Kidney epithelial cell (primary cell): Measurements from ENCODE around the gene ECM1. TPM values are rescaled to one million over a fixed set of nuclear protein-coding genes. Genes with fewer than 3 reads are reported as not detected.

Experiments used
- DNase-seq: peaks from one replicate; pipeline ENCODE4 v3.0.0-alpha.2; 2010; ENCODE audit warnings: low read depth
- H3K27me3 ChIP-seq: 2 replicates; pipeline ENCODE4 v1.6.0; 2011; ENCODE audit warnings: low read length; ENCODE audit not compliant: control insufficient read depth, insufficient read depth
- H3K36me3 ChIP-seq: 2 replicates; pipeline ENCODE4 v1.5.1; 2011; ENCODE audit warnings: low read length; ENCODE audit not compliant: control insufficient read depth, insufficient read depth
- H3K4me3 ChIP-seq: 2 replicates; pipeline ENCODE4 v1.5.1; 2011; ENCODE audit warnings: low read depth, mild to moderate bottlenecking, control low read depth, low read length
- CTCF ChIP-seq: IDR thresholded peaks from 2 replicates; pipeline ENCODE4 v1.5.1; 2011; ENCODE audit warnings: mild to moderate bottlenecking, moderate library complexity, low read length, control low read depth, inconsistent platforms; ENCODE audit not compliant: insufficient read depth, poor library complexity, severe bottlenecking
- total RNA-seq: library from RNA; depleted of rRNA; stranded (reverse); fragments of >200 nt; gene quantifications from 2 replicates; pipeline ENCODE4 v1.2.3, GENCODE V29; 2015

The ECM1 gene
- total RNA-seq, 1 donor from 2014 or later: 5.4 TPM

- Histone ChIP-seq H3K36me3 (no peaks in the 10 kb centered on the region), H3K27me3 (peaks cover 3% of the 10 kb centered on the region), H3K4me3 (no peak overlapping the region)
- DNase-seq: no peak
- no peak for TF ChIP-seq CTCF
These were observed 43.8 kb downstream of the ECM1 start for GRCh38 chr1:150551784-150552127.

- no peak for DNase-seq
- H3K27me3 ChIP-seq: peaks cover 3% of the 10 kb centered on the region
- H3K4me3 ChIP-seq: no peak overlapping the region
- H3K36me3 ChIP-seq: no peaks in the 10 kb centered on the region
- TF ChIP-seq CTCF: no peak
These were observed 44.4 kb downstream of the ECM1 start for GRCh38 chr1:150552128-150552910.

GRCh38 chr1:150552911-150553289, 45.0 kb downstream of the ECM1 start:
- Histone ChIP-seq H3K36me3 (no peaks in the 10 kb centered on the region), H3K27me3 (peaks cover 3% of the 10 kb centered on the region), H3K4me3 (no peak overlapping the region)
- no peak for TF ChIP-seq CTCF
- DNase-seq: no peak

DNA sequence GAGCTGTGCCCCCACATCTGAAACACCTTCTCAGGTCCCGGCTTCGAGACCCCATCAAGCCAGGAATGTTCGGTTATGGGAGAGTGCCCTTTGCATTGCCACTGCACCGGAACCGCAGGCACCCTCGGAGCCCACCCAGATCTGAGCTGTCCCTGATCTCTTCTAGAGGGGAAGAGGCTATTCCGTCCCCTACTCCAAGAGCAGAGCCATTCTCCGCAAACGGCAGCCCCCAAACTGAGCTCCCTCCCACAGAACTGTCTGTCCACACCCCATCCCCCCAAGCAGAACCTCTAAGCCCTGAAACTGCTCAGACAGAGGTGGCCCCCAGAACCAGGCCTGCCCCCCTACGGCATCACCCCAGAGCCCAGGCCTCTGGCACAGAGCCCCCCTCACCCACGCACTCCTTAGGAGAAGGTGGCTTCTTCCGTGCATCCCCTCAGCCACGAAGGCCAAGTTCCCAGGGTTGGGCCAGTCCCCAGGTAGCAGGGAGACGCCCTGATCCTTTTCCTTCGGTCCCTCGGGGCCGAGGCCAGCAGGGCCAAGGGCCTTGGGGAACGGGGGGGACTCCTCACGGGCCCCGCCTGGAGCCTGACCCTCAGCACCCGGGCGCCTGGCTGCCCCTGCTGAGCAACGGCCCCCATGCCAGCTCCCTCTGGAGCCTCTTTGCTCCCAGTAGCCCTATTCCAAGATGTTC, 45.6 kb downstream of the ECM1 start:
- no peak for TF ChIP-seq CTCF
- DNase-seq: no peak
- peaks cover 3% of the 10 kb centered on the region for H3K27me3 ChIP-seq
- no peak overlapping the region for H3K4me3 ChIP-seq
- H3K36me3 ChIP-seq: no peaks in the 10 kb centered on the region

- no peak for DNase-seq
- Histone ChIP-seq H3K4me3 (no peak overlapping the region), H3K36me3 (no peaks in the 10 kb centered on the region), H3K27me3 (peaks cover 3% of the 10 kb centered on the region)
- TF ChIP-seq CTCF: no peak
These were observed 46.2 kb downstream of the ECM1 start for GRCh38 chr1:150554086-150554452.
